GM18526 (cell line): ENCODE results near the gene PHF2.

Experiments used
- POLR2A ChIP-seq: IDR thresholded peaks from 3 replicates; pipeline ENCODE4 v1.6.1; 2011; ENCODE audit not compliant: insufficient read length; ENCODE audit errors: extremely low read depth

The PHF2 gene

GRCh38 chr9:93560991-93561390 lies 15.4 kb upstream of the PHF2 start:
- no peak for TF ChIP-seq POLR2A

DNA sequence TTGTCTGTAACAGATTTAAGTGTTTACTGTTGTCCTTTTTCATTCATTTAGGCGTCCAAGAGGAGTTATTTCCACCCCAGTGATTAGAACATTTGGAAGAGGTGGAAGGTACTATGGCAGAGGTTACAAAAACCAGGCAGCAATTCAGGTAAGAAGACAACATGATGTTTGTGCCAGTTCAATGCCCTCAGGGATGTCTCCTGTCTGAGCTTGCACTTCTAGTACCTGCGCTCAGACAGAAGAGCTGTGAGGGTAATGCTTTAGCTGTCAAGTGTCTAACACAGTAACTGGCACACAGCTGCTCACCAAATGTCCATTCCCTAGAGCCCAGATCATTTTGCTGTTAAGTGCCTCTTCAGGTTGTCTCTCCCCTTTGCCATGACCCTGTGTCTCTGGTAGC lies 14.2 kb upstream of the PHF2 start:
- TF ChIP-seq POLR2A, result no peak

- TF ChIP-seq POLR2A, result no peak
These were observed 11.3 kb upstream of the PHF2 start for GRCh38 chr9:93565089-93565488.

- TF ChIP-seq POLR2A, result peak; percentile 93
These were observed 9.7 kb upstream of the PHF2 start for GRCh38 chr9:93566408-93567270.

- TF ChIP-seq POLR2A, result no peak
These were observed 9.0 kb upstream of the PHF2 start for GRCh38 chr9:93567271-93567959.

DNA sequence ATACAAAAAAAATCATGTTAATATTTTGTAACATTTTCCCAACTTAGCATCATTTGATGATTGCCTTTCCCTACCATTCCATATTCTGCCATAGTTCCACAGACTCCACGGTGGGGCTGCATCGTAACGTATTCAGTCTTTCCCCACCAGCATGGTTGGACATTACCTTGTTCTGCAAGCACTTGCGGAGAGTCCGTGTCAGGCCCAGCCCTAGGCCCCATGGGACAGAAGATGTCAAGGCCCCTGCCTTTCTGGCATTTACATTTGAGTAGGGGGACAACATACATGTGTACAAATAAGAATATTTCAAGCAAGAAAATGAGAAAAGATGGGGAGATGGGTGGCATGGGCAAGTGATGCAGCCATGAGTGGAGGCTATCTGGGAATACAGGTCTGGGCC lies 8.2 kb upstream of the PHF2 start:
- no peak for TF ChIP-seq POLR2A

DNA sequence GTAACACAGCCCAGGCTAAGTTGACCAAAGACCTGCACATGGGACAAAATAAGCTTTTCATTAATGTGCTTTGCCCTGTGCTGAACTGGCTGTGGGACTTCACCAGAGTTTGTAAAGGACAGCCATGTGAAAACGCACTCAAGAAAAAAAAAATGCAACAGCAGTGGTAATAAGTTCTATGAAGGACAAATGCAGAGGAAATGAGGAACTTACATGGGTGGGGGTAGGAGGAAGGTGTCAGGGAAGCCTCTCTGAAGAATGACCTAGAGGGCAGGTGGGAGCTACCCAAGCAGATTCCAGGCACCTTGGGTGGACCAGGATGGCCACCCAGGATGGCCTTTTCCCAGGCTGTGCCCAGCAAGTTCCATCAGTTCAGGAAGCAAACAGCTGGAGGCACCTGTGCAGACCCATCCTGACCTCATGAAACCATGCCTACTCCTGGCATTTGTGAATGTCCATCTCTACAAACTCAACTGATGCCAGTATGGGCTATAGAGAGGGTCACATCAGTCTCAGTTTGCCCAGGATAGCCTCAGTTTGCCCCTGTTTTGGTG lies 6.7 kb upstream of the PHF2 start:
- TF ChIP-seq POLR2A, result no peak

DNA sequence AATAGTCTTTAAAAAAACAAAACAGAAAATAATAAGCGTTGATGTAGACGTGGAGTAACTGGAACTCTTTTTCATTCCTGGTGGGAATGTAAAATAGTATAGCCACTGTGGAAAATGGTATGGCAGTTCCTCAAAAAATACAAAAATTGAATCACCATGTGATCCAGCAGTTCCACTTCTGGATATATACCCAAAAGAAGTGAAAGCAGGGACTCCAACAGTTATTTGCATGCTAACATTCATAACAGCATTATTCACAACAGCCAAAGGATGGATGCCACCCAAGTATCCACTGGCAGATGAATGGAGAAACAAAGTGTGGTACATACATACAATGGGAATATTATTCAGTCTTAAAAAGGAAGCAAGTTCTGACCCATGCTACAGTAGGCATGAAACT lies 4.2 kb upstream of the PHF2 start:
- TF ChIP-seq POLR2A, result no peak

- no peak for TF ChIP-seq POLR2A
These were observed 3.5 kb upstream of the PHF2 start for GRCh38 chr9:93572636-93573515.

- no peak for TF ChIP-seq POLR2A
These were observed 2.9 kb upstream of the PHF2 start for GRCh38 chr9:93573516-93573828.

- TF ChIP-seq POLR2A, result no peak
These were observed 2.1 kb upstream of the PHF2 start for GRCh38 chr9:93574091-93574899.

DNA sequence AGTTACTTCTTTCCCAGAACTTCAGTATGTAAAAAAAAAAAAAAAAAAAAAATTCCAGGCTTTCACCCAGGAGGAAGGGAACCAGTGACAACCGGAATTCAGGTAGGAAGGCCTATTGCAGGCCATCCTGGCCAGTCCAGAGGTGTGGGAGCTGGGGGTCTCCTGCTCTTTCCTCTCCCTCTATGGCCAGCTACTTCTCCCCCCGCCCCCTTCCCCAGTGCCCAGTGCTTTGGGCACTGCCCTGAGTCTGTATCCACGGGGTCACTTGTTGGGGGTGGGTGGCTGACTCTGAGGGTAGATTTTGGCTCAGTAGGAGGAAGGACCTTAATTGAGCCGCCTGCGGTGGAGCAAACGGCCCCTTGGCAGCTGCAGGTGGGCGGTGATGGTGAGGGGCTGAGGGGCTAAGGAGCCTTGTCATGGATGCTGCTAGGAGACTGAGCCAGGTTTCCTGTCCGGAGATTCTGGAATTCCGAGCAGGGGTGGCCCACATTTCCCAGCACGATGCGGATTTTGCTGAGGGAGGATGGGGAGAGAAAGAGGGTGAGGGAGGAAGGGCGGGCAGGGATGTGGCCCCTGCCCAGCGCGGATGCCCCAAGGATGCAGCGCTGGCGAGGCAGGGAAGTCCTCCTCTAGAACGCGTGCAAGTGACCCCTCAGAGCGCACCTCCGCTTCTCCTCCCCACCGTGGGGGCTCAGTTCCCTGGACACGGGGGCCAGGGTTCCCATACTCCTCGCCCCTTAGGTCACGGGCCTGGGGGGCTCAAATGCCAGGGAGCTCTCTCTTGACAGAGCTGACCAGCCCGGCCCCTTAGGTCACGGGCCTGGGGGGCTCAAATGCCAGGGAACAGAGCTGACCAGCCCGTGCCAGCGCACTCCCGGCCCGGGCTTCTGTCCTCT lies 1.2 kb upstream of the PHF2 start:
- TF ChIP-seq POLR2A, result no peak

- peak; percentile 66 for TF ChIP-seq POLR2A
These were observed 557 bp upstream of the PHF2 start for GRCh38 chr9:93575796-93576257.

DNA sequence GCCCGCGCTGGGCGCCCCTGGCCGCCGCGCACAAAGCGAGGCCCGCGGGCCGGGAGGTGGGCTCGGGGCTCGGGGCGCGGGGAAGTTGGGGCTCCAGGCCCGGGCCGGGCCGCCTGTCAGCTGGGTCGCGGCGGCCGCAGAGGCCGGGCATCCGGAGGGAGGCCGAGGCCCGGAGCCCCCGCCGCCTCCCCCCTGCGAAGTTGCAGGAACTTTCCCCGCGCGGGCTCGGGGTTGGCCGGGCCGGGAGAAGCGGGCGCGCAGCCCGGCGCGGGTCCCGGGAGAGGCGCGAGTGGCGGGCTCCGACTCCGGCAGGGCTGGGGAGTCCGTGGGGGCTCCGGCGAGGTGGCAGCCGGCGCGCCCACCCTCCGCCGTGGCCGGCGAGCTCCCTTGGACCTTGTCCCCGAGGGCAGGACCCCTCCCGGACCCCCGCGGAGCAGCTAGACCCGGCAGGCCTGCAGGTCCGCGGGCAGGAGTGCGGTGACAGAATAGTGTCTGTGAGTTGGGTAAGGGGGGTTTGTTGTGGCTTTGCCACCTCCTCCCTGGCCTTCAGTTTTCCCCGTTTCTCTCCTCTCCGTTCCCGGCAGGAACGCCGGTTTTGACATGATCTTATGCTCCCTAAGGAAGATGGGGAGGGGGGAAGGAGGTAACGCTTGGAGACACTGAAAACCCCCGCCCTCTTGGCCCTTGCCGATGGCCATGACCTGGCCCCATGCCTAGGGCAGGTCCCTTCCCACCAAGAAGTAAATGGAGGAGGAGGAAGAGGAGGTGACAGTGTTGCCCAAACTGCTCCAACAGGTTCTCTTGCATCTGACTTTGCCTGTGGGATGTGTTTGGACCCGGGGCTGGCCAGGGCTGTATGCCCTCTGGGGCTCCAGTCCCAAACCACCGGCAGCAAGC lies 942 bp downstream of the PHF2 start:
- no peak for TF ChIP-seq POLR2A
